ENCODE measurements around the gene ATF3. TPM values are rescaled to one million over a fixed set of nuclear protein-coding genes. Genes with fewer than 3 reads are reported as not detected.
A peak's percentile ranks its signal among the peaks of the same experiment; 100 is the strongest.

Gene ATF3, protein sequence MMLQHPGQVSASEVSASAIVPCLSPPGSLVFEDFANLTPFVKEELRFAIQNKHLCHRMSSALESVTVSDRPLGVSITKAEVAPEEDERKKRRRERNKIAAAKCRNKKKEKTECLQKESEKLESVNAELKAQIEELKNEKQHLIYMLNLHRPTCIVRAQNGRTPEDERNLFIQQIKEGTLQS
- total RNA-seq (2022) (21.8 and 25.8 TPM in 2 replicates), Bru-seq, nascent RNA (percentile 52 among the genes with signal in this experiment), BruChase-seq, experiment 1, labeled RNA remaining after a 2-hour chase (percentile 53 among the genes with signal in this experiment), BruChase-seq, experiment 2, labeled RNA remaining after a 6-hour chase (percentile 44 among the genes with signal in this experiment)
- long read RNA-seq, partial matches to known transcripts: 0 of 5 reads
- long read RNA-seq, other reads (novel, unspliced or antisense): 3 of 5 reads

DNA sequence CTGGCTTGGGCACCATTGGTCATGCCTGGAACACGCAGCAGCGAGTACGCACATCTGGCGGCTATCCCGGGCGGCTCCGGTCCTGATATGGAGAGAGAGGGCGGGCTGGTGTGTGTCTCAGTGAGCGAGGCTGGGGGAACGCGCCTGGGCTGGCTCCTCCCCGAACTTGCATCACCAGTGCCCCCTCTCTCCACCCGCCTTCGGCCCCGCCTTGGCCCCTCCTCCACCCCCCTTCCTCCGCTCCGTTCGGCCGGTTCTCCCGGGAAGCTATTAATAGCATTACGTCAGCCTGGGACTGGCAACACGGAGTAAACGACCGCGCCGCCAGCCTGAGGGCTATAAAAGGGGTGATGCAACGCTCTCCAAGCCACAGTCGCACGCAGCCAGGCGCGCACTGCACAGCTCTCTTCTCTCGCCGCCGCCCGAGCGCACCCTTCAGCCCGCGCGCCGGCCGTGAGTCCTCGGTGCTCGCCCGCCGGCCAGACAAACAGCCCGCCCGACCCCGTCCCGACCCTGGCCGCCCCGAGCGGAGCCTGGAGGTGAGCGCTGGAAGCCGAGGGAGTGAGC lies at the start of gene ATF3:
Gene ATF3 (plus strand): TSS at position 370 of the 567 bp plus-strand sequence. CDS start 6,261 bp downstream, outside the sequence.
- H3K4me3 Mint-ChIP-seq (ENCODE audit: unreplicated experiment): peak within 1 kb of the TSS; percentile 91
- POLR2A ChIA-PET: interaction anchor here (0.6 to 1.6 kb wide), 26 partner anchors 10 to 1943 kb away, joined by 3 to 22 read pairs (median 6); partner anchors contain the start of genes DTL and FLVCR1
- TF ChIP-seq, protein P1, sequence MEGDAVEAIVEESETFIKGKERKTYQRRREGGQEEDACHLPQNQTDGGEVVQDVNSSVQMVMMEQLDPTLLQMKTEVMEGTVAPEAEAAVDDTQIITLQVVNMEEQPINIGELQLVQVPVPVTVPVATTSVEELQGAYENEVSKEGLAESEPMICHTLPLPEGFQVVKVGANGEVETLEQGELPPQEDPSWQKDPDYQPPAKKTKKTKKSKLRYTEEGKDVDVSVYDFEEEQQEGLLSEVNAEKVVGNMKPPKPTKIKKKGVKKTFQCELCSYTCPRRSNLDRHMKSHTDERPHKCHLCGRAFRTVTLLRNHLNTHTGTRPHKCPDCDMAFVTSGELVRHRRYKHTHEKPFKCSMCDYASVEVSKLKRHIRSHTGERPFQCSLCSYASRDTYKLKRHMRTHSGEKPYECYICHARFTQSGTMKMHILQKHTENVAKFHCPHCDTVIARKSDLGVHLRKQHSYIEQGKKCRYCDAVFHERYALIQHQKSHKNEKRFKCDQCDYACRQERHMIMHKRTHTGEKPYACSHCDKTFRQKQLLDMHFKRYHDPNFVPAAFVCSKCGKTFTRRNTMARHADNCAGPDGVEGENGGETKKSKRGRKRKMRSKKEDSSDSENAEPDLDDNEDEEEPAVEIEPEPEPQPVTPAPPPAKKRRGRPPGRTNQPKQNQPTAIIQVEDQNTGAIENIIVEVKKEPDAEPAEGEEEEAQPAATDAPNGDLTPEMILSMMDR (IDR thresholded peaks at IDR 0.05; ENCODE audit: insufficient read depth in 1 of 2, low read depth in 1 of 2, low read length in 1 of 2, severe bottlenecking in 1 of 2, unreplicated experiment in 1 of 2): no peak

GRCh38 chr1:212559929-212560328 lies 48.6 kb upstream of the ATF3 start:
- Histone ChIP-seq H3K9me3 (no peaks in the 10 kb centered on the region), H3K4me3 (ENCODE audit: low read depth, low read length) (no peak overlapping the region), H3K36me3 (ENCODE audit: control insufficient read depth, insufficient read depth, low read length) (no peaks in the 10 kb centered on the region), H3K4me1 (peaks cover 12% of the 10 kb centered on the region; the same call in 1 of the 2 replicates), H3K27me3 (replicated peaks; ENCODE audit: control insufficient read depth, insufficient read depth, low read length) (no peaks in the 10 kb centered on the region)
- Mint-ChIP-seq H3K4me1 (ENCODE audit: low read depth, unreplicated experiment) (peaks cover 7% of the 10 kb centered on the region), H3K27me3 (ENCODE audit: insufficient read depth, unreplicated experiment) (no peaks in the 10 kb centered on the region), H3K27ac (ENCODE audit: unreplicated experiment) (peak overlapping the region; percentile 95), H3K36me3 (ENCODE audit: insufficient read depth, unreplicated experiment) (no peaks in the 10 kb centered on the region), H3K9me3 (ENCODE audit: unreplicated experiment) (no peaks in the 10 kb centered on the region), H3K4me3 (ENCODE audit: unreplicated experiment) (peak overlapping the region; percentile 78)
- no peak for DNase-seq
- intact Hi-C loops (cut with micrococcal nuclease; ENCODE audit: unreplicated experiment): loop anchor here (1.0 kb wide), 2 partner anchors 49 to 74 kb away; no protein-coding TSS in a partner anchor
- no TSS peak for BruUV-seq (replicated peaks)
- POLR2A ChIA-PET: interaction anchor here (0.5 kb wide), 1 partner anchor 233 kb away, joined by 3 read pairs; no protein-coding TSS in a partner anchor
- TF ChIP-seq, protein P1 (IDR thresholded peaks at IDR 0.05; ENCODE audit: insufficient read depth in 1 of 2, low read depth in 1 of 2, low read length in 1 of 2, severe bottlenecking in 1 of 2, unreplicated experiment in 1 of 2): no peak
- CTCF ChIA-PET: no interaction called here

More for the DNA sequence above, at the start of gene ATF3:
- Mint-ChIP-seq H3K4me1 (ENCODE audit: low read depth, unreplicated experiment) (peaks cover 34% of the 10 kb centered on the region), H3K9me3 (ENCODE audit: unreplicated experiment) (no peaks in the 10 kb centered on the region), H3K36me3 (ENCODE audit: insufficient read depth, unreplicated experiment) (peaks cover 35% of the 10 kb centered on the region), H3K27me3 (ENCODE audit: insufficient read depth, unreplicated experiment) (no peaks in the 10 kb centered on the region), H3K27ac (ENCODE audit: unreplicated experiment) (peak within 1 kb of the TSS; percentile 83)
- BruUV-seq (replicated peaks): no TSS peak
- Histone ChIP-seq H3K4me1 (peaks cover 28% of the 10 kb centered on the region), H3K27me3 (replicated peaks; ENCODE audit: control insufficient read depth, insufficient read depth, low read length) (peaks cover 4% of the 10 kb centered on the region; the same call in 1 of the 2 replicates), H3K4me3 (ENCODE audit: low read depth, low read length) (peak within 1 kb of the TSS; percentile 81), H3K36me3 (ENCODE audit: control insufficient read depth, insufficient read depth, low read length) (no peaks in the 10 kb centered on the region), H3K9me3 (no peaks in the 10 kb centered on the region)
- DNase-seq: peak; percentile 98 to 99
- CTCF ChIA-PET: interaction anchor here (0.6 to 1.9 kb wide), 16 partner anchors 10 to 1067 kb away, joined by 3 to 23 read pairs (median 4); no protein-coding TSS in a partner anchor
- intact Hi-C loops (cut with micrococcal nuclease; ENCODE audit: unreplicated experiment): loop anchor here (1.0 to 10.0 kb wide), 5 partner anchors 12 to 406 kb away; partner anchors contain the start of genes ANGEL2, NSL1 and TATDN3

DNA sequence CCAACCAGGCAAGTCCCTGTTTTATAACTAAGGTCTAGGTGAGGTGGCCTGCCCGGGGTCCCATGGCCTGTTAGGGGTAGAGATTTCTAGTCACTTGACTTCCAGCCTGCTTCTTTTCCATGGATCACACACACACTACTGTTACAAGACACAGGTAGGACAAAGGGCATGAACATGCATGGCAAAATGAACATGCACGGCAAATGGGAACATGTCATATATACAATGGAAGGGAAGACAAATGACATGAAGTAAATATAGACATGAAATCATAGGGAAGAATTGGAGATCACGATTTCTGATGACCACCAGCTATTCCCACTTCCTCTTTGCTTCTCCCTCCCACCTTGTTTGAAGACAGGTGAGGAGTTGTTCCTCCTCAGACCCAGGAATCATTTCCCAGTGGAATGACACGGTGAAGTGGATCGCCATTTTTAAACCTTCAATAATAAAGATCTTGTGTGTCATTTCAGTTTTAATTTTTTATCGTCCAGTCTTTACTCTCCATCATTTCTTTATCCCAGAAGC lies 47.6 kb upstream of the ATF3 start:
- H3K4me1 Mint-ChIP-seq (ENCODE audit: low read depth, unreplicated experiment): peaks cover 7% of the 10 kb centered on the region
- ChIA-PET CTCF (no interaction called here), POLR2A (no interaction called here)
- TF ChIP-seq, protein P1 (IDR thresholded peaks at IDR 0.05; ENCODE audit: insufficient read depth in 1 of 2, low read depth in 1 of 2, low read length in 1 of 2, severe bottlenecking in 1 of 2, unreplicated experiment in 1 of 2): no peak
- no peaks in the 10 kb centered on the region for H3K27me3 Mint-ChIP-seq (ENCODE audit: insufficient read depth, unreplicated experiment)
- peaks cover 12% of the 10 kb centered on the region; the same call in 1 of the 2 replicates for H3K4me1 ChIP-seq
- intact Hi-C loops (cut with micrococcal nuclease; ENCODE audit: unreplicated experiment): no loop called here
- BruUV-seq (replicated peaks): no TSS peak
- H3K9me3 Mint-ChIP-seq (ENCODE audit: unreplicated experiment): no peaks in the 10 kb centered on the region
- H3K9me3 ChIP-seq: no peaks in the 10 kb centered on the region
- peak overlapping the region; percentile 82 for H3K27ac Mint-ChIP-seq (ENCODE audit: unreplicated experiment)
- no peaks in the 10 kb centered on the region for H3K27me3 ChIP-seq (replicated peaks; ENCODE audit: control insufficient read depth, insufficient read depth, low read length)
- H3K36me3 ChIP-seq (ENCODE audit: control insufficient read depth, insufficient read depth, low read length): no peaks in the 10 kb centered on the region
- H3K4me3 ChIP-seq (ENCODE audit: low read depth, low read length): no peak overlapping the region
- no peaks in the 10 kb centered on the region for H3K36me3 Mint-ChIP-seq (ENCODE audit: insufficient read depth, unreplicated experiment)
- H3K4me3 Mint-ChIP-seq (ENCODE audit: unreplicated experiment): no peak overlapping the region
- DNase-seq: no peak

Data from Caco-2 (cell line).